HG03175 (cell line): ENCODE results near the gene TMC1.

Experiments used
- ATAC-seq: cut with Tn5 transposase; IDR thresholded peaks from one replicate; pipeline ENCODE4 v1.9.1; 2021; ENCODE audit warnings: mild to moderate bottlenecking, moderate library complexity; ENCODE audit not compliant: unreplicated experiment

The TMC1 gene

DNA sequence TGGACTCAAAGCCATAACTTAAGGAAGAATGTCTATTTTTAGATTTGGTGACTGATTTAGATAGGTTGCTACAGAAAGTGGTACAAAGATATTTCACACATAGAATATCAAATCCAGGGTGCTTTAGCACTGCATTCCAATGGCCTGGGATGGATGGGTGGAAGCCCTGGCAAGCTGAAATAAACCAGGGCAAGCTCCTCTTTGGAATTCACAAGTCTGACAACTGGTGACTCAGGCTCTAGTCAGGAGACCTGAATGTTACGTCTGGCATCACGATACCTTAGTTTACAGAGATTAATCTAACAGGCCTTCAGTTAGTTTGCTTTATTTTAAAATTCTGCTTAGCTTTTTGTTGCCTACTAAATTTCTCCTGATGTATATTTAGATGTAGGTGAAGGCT lies 144.0 kb downstream of the TMC1 start:
- no peak for ATAC-seq

DNA sequence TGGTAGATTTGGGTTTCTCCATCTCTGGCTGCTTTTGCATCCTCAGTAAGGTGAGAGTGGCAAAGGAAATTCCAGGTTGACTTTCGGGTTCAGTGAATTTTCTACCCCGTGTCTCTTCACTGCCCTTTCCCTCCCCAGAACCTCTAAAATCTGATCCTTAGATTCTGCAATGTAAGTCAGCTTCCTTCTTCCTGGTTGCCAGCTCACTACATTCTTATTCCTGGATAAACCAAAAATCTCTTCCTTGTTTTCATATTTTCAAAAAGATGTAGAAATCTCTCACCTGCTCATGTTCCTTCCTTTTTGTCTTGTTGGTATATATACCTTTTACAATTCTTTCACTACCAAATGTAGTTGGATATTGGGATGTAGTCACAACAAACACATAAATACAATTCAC lies 145.8 kb downstream of the TMC1 start:
- ATAC-seq: no peak

DNA sequence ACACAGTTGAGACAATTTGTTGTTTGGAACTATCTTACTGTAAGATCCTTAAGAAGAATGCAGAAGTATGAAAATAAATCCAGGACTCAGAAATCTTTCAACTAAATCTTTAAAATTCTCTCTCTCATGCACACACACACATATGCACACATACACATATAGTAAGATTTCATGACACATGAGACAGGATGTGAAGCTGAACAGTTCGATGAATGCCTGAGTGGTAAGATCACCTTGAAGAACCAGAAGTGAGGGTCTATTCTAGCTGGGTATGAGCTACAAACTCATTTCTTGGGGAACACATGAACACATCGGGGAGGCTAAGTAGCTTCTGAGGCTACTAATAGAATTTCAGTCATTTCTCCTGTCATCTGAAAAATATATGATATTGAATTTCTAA lies 153.6 kb downstream of the TMC1 start:
- no peak for ATAC-seq

DNA sequence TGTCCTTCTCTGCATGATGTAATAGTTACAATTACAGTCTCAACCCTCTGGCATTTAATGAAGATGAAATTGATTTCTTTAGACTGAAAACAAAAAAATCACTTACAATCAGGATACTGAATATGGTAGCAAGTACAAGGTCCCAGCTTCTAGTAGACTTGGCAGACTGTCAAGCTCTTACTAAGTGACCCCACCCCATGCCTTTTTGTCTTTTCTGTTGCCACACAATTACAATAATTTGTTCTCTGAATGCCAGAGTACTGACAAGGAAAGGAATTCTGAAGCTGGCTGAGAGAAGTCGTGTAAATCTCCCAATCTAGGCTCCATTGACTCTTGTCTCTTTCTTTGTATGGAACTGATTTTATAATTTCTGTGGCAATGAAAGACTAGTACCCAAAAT lies 154.2 kb downstream of the TMC1 start:
- no peak for ATAC-seq

DNA sequence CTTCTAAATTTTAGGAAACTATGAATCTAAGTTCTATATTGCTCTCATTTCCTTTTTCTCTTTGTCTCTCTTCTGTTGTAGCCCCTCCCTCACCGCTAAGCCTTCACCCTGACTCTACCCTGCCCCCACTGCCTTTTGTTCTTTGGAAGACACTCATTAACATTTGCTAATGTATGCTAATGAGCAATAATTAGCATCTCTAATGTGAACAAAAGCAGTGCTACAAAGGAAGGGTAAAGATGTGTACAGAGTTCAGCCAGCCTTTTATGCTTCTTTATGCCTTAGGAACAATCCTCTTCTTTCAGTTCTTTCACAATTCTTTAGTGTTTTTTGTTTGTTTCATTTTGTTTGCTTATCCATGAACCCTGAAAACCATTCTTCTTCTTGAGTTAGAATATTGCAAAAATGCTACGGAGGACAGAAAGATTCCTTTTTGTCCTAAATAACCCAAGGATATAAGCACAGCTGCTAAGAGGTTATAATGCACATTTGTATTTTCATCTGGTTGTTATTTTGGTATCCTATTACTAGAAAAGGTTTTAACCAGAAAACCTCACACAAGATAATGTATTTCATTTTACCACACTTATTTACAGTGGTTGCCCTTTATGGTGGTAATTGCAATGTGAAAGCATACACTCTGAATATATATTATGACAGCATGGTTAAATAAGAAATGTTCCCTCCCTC lies 159.3 kb downstream of the TMC1 start:
- ATAC-seq: no peak

DNA sequence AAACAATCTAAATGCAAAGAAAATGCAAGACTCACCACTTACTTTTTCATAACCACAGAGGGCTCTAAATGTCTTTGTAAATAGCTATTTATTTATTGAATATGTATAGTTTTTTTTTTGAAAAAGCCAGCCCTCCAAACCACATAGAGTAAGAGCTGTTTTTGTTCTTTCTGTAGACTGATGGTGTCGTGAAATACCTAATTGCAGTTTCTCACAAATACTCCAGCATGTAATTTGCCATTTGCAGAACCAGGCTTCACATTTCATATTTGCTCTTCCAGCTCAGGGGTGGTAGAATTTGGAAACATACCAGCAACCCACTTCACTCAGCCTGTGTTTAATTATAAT lies 159.8 kb downstream of the TMC1 start:
- no peak for ATAC-seq

DNA sequence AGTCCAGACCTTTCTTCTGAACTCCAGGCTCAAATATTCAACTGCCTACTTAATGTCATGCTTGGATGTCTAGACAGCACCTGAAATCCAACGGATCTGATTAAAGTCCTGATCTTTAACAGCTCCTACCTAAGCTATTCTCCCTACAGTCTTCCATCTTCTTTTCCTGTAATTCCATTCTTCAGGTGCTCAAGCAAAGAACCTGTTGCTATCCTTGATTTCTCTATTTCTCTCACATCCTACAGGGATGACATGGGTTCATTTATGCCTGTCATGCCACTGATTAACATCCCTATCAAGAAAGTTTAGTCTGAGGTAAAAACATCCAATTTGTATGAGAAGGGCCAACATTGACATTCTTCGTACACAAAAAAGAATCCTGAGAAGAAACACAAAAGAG lies 163.2 kb downstream of the TMC1 start:
- no peak for ATAC-seq

DNA sequence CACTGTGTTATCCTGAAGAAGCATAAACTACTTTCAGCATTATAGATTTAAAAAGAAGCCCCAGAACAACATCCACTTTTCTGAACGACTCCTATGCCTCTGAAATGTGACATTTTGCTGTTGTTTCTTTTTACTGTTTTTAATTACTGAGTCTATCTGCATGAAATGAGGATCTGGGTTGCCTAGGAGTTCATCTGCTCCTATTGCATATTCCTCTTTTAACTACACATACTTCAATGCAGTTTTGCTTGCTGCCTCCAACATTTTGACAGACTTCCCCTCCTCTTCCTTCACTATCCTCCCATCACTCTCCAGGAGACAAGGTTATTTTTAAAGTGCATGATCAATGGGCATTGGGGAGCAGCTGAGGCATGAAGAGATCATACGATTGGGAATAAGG lies 164.5 kb downstream of the TMC1 start:
- ATAC-seq: no peak

DNA sequence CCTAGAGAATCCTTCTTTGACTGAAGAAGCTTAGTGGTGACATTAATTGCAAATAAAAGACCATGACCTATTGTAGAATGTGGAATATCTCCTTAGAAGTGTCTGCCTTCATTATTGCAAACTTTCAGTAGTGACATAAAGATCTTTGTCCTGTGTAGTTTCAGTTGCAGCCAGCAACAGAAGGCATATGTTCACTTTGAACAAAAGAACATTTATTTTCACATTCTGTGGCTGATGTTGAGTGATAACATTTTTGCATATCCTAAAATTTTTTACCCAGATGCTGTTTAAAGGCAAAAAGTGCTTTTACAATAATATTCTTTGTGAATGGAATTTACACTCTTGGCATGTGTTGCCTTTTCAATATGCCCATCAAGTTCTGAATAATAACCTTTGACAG lies 165.9 kb downstream of the TMC1 start:
- no peak for ATAC-seq

DNA sequence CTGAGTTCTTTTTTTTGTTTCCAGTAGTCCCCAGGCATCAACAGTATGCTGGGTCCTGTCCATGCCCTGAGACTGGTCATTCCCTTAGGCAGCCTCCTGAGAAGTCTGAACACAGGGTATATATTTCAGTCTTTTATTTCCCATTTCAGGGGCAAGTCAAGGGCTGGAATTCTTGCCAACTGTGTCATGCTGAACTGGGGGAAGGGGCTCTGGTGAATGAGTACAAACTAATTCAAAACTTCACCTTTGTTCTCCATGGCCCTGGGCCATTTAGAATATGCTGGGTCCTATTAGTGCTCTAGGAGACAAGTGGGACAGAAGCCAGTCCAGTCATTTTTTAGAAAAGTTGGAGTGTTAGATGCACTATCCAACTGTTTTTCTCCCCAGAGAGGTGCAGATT lies 170.3 kb downstream of the TMC1 start:
- ATAC-seq: no peak

DNA sequence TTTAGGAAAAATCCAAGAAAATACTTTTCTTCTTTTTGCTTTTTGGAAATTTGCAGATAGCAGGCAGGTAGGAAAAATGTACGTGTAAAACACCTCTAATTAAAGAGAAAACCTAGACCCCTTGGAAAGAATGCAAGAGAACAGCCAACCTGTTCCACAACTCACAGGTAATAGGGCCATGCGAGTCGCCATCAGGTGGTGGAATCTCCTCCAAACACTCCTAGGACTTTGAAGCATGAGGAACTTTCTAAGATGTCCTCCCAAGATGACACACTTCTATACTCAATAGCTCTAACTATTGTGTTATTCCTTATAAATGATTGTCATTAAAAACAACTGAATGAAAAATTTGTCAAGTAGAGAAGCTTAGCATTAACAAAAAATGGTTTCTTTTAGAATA lies 174.0 kb downstream of the TMC1 start:
- no peak for ATAC-seq

DNA sequence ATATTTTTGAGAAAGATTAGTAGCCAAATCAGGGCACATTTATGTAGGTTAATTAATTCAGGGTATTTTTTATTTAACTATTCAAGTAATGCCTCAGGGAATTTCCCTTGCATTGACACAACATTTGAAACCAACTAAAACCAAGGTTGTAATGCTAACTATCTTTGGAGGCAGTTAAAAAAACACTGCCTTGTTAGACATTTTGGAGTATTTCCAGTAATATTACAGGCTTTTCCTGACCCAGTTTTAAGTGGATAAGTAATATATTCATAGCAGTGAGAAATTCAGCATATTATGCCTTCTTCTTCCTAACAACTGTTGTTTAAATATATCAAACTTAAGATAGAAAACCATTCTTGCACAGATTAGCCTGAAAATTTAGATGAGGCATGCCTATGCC lies 175.1 kb downstream of the TMC1 start:
- ATAC-seq: no peak

DNA sequence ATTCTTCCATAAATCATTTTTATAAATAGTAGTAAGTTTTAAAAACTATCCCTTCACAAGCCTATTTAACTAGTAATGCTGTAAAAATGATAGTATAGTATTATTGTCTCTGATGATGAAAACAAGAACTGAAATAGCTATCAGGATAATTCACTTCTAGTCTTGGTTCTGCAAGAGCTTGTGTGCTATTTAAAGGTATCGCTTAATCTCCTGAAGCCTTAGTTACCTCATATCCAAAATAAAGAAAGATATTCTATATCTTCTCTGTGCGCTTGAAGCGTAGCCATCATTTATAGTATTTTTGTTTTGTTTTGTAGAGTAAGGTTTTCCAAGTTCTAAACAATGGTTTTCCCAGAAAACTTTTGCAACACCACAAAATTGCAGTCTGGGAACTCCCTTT lies 180.1 kb downstream of the TMC1 start:
- ATAC-seq: no peak

DNA sequence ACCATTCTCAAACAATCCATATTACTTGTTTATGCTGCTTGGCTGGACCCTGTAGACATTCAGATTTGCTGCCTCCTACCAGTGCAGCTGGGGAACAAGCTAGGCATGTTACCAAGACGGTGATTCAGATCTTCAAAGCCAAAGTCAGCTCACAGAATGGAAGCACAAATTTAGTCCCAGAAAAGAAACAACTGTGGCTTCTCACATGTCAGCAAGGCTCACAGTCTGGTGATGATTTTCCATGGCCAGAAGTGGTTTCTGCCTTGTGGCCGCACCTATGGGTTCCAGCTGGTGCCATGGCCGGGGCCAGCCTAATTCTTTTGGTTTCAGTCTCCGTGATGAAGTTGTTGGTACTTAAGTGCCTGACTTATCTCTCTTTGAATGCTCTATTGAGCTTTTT lies 182.2 kb downstream of the TMC1 start:
- no peak for ATAC-seq

DNA sequence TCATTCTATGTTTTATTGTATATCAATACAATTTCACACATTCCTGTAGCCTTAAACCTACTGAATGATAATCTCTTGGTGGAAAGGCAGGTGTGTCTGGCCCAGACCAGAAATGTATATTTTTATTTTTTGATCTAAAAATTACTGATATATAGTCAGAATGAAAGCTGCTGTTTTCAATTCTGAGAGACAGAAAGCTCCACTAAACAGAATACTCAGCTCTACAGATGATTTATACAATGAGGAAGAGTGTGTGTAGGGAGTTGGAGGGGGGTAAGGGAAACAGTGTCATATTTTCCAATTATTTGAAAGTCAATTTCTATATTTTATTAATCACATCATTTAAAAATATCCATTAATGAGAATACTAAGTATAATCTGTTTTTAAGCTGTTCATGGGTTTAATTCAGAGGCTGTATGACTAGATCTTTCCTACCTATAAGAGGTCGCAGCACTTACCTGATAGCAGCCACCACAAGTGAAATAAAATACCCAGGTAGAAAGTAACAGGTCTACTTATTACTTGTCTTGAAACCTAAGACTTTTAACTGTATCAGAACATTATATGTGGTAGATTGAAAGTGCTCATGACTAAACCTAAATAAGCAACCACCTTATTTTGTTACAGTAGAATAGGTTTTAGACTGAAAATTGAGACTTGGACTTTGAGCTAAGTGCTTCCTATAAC lies 183.4 kb downstream of the TMC1 start:
- no peak for ATAC-seq

DNA sequence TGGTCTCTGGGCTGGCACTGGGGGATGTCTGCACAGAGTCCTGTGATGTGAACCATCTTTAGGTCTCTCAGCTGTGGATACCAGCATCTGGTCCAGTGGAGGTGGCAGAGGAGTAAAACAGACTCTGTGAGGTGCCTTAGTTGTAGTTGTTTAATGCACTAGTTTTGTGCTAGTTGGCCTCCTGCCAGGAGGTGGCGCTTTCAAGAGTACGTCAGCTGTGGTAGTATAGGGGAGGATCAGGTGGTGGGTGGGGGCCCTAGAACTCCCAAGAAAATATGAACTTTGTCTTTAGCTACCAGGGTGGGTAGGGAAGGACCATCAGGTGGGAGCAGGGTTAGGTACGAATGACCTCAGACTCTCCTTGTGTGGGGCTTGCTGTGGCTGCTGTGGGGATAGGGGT lies 197.1 kb downstream of the TMC1 start:
- ATAC-seq: no peak

DNA sequence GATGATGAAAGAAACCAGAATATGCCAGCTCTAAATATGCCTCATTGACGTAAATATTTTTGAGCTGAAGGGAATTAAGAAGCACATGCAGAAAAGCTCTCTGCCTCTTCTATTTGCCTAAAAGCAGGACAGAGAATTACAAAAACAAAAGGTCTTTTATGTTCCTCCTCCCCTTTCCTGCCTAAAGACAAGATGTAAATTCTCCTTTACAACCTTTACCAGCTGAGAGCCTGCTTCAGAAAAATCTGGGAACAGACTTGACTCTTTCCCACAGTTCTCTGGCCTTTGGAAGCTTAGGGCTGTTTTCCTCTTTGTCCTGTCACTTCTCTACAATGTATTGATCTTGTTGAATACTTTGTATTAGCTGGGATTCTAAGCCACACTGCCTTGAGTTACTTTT lies 199.7 kb downstream of the TMC1 start:
- ATAC-seq: no peak

DNA sequence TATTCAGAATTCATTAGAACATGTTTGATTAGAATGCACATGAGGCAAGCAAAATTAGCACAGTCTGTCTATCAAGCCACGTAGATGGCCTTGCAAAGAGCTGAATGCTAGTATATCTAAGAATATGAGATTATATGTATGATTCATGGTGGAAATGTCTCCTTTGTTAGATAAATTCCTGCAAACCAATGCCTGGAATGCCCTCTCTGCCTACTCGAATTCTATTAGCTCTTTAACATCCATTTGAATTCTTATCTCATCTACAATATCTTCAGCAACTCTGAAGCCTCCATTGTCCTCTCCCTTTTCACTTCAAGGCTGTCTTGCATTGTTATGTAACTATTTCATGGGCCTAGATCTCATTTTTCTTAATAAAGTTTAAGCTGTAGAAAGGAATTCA lies 205.5 kb downstream of the TMC1 start:
- no peak for ATAC-seq

DNA sequence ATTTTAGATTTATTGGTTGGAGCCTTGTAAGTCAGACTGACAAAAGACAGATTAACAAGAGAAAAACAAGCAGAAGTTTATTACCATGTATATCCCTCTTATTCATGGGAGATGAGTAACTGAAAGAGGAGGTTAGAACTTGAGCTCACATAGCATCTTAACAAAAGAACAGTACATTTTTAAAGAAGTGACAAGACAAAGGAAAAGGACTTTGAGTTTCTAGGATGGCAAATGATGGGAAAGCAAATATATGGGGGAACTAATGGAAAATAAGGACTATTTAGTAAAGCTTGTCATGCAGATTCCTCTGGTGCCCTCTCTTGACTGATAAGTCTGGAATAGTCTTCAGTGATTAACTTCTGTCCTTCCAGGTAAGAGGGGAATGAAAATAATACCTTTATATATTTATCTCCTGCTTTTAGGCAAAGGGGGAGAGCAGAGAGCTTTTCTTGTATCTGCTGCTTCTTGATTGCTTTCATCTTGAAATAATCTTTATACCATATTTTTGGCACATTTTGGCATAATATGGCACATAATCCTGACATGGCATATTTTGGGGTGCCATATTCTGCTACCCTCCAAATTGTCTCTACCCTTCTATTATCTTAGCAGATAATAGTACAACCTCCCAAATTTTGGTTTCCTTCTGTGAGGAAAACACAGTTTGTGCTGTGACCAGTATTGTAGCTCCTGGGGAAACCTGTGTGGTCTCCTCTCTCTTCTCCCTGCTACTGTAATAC lies 206.8 kb downstream of the TMC1 start:
- no peak for ATAC-seq

DNA sequence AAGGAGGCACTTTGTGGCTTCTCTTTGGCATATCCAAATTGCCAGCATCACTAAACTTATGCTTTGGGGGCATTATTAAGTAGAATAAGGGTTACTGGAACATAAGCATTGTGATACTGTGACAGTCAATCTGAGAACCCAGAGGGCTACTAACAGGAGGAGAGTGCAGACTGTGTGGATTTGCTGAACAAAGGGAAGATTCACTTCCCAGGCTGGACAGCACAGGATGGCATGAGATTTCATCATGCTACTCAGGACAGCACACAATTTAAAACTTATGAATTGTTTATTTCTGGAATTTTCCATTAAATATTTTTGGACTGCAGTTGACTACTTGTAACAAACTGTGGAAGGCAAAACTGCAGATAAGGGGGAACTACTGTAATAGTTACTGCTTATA lies 212.5 kb downstream of the TMC1 start:
- ATAC-seq: no peak

DNA sequence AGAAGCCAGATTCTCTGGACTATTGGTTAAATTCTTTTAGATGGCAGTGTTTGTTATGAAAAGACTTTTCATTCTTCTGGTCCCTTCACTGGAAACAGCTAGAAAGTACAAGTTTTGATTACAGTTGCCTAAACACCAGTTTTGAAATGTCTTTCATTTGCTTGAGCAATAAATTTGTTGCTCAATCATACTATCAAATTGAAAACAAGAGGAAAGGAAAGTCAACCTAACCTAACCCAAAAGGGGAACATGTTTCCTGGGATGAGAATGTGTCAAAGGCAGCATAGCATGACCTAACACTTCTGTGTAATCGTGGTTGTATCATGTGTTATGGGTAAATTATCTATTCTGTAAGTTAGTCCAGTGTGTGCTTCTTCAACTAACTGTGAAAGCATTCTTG lies 213.2 kb downstream of the TMC1 start:
- no peak for ATAC-seq

DNA sequence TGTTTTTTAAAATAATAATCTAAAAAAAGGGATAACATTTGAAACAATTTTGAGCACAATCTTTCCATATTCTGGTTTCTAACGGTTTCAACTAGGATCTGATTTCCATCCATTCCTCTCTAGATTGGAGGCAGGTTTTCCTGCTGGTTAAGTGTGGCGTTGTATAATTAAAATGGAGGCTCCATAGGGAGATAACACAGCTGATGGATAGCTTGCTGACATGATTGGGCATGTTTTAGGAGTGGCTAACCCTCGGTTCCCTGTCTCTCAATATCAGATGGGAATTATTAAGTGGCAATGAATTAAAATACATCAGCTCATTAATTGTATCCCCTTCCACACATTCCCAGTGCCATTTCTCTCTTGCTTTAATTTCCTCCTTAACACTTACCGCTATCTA lies 222.4 kb downstream of the TMC1 start:
- ATAC-seq: no peak
